ENCODE measurements around the gene GCC2.
"Not testable (repeated sequence)": the region's sequence is repeated elsewhere in the genome, so short reads cannot be mapped to it uniquely, and the experiment has no call there.

Gene GCC2

DNA sequence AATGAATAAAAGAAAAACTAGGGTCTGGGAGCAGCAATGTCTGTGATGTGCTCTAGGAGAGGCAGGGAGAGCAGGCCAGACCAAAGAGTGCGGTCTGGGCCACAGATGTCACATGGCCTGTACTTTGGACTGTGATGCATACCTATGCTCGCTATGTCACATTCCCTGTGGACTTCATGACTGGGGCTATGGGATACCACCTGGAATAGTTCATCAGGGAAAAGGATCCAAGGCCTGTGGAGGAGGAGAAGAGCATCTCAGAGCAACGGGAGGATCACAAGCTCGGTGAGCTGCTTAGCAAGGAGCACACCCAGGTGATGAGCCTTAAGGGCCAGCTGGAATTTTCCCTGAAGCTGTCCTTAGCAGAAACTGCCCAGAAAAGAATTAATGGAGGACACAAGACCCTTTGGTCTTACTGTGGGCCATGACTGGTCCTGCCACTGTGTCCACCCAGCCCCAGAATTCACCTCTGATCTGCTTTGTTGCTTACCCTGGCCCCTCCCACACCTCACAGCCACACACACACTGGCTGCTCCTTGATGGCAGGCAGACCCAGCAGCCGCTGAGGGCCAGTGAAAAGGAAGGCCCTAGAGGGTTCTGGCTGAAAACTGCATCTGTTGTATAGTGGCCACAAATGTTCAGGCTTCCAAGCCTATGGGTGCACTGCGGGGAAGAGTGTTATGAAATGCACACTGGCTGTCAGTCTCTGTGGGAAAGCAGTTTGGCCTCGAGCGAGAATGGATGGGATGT lies 25.3 kb upstream of the GCC2 start:
- Mint-ChIP-seq H3K9me3 (no peaks in the 10 kb centered on the region), H3K4me3 (no peak overlapping the region), H3K27me3 (peaks cover 3% of the 10 kb centered on the region), H3K4me1 (no peaks in the 10 kb centered on the region), H3K36me3 (ENCODE audit: low read depth) (no peaks in the 10 kb centered on the region), H3K27ac (no peak overlapping the region)
- no peak for DNase-seq
- ATAC-seq, result no peak

DNA sequence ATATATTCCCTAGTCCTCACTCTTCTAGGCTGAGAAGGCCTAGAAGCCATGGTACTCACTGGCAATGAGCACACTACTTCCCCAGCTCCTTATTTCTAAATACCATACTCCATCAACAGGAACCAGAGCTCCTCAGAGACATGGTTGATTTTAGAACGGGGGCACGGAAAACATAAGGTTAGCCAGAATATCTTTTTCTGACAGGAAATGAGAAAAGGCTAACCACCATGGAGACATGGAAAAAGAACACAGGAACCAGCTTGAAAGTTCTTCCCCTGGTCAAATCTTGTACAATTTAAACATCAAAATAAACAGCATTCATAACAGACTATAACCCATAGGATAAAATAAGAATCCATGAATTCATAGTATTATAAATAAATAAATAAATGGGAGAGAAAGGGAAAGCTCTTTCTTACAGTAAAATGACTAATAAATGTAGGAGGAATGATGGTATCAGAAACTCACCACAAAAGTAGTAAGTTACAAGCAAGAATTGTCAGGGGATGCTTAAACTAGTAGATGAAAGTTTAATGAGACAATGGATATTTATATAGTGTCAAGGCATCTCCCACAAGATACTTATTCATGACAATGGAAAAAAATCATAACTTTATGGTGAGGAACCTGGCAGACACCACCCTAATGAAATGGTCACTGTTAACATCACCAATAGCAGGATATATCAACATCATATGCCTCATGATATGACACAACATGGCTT lies 20.6 kb upstream of the GCC2 start:
- Mint-ChIP-seq H3K4me1 (no peaks in the 10 kb centered on the region), H3K27me3 (peaks cover under 1% of the 10 kb centered on the region), H3K9me3 (no peaks in the 10 kb centered on the region), H3K4me3 (no peak overlapping the region), H3K27ac (no peak overlapping the region), H3K36me3 (ENCODE audit: low read depth) (no peaks in the 10 kb centered on the region)
- DNase-seq (no peak), ATAC-seq (no peak)

GRCh38 chr2:108435578-108435977 lies 13.4 kb upstream of the GCC2 start:
- not testable (repeated sequence) for H3K4me3 Mint-ChIP-seq; H3K9me3 Mint-ChIP-seq; H3K36me3 Mint-ChIP-seq (ENCODE audit: low read depth); H3K27me3 Mint-ChIP-seq; H3K27ac Mint-ChIP-seq; DNase-seq; ATAC-seq
- H3K4me1 Mint-ChIP-seq, result peaks cover 14% of the 10 kb centered on the region

- ATAC-seq (no peak), DNase-seq (no peak)
- Mint-ChIP-seq H3K27me3 (no peaks in the 10 kb centered on the region), H3K27ac (peak overlapping the region; percentile 41), H3K36me3 (ENCODE audit: low read depth) (no peaks in the 10 kb centered on the region), H3K4me3 (peak overlapping the region; percentile 5), H3K9me3 (peaks cover 3% of the 10 kb centered on the region), H3K4me1 (peaks cover 14% of the 10 kb centered on the region)
Measured at GRCh38 chr2:108436976-108437375, 12.0 kb upstream of the GCC2 start.

GRCh38 chr2:108441712-108442111 lies 7.3 kb upstream of the GCC2 start:
- DNase-seq, result no peak
- H3K9me3 Mint-ChIP-seq, result peaks cover 2% of the 10 kb centered on the region
- peaks cover 10% of the 10 kb centered on the region for H3K4me1 Mint-ChIP-seq
- ATAC-seq, result no peak
- no peak overlapping the region for H3K27ac Mint-ChIP-seq
- H3K27me3 Mint-ChIP-seq, result no peaks in the 10 kb centered on the region
- no peaks in the 10 kb centered on the region for H3K36me3 Mint-ChIP-seq (ENCODE audit: low read depth)
- no peak overlapping the region for H3K4me3 Mint-ChIP-seq

DNA sequence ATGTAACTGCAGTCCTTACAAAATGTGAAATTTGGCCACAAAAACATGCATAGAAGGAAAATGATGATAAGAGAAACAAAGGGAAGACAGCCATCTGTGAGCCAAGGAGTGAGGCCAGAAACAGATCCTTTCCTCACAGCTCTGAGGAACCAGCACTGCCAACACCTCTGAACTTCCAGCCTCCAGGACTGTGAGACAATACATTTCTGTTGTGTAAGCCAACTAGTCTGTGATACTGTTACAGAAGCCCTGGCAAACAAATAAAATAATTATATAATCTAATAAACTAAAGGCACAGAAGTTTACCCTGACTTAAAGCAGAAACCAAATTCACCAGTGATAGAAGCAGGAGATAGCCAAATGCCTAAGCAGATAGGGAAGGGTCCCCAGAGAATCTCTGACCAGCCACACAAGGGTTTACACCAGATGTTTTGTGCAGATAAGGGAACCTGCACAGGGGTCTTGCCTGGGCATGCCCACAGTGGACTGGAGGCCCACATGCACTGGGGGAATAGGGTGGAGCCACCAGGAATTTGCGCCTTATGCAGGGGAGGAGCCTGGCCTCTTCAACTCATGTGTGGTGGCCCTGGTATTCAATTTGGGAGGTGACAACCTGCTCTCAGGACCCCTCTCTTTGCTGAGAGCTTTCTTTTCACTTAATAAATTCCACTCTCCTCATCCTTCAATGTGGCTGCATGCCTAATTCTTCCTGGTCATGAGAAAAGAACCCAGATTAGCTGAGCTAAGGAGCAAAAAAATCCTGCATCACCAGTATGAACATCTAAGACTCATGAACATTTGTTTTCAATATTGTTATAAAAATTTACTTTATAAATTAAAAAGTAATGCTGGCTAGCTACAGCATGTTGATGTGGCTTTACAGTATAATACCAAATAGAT lies 3.8 kb upstream of the GCC2 start:
- DNase-seq (no peak), ATAC-seq (no peak)
- H3K4me1 Mint-ChIP-seq, result peaks cover 19% of the 10 kb centered on the region
- H3K9me3 Mint-ChIP-seq, result no peaks in the 10 kb centered on the region
- H3K4me3 Mint-ChIP-seq, result no peak overlapping the region
- H3K27ac Mint-ChIP-seq, result no peak overlapping the region
- peaks cover 1% of the 10 kb centered on the region for H3K36me3 Mint-ChIP-seq (ENCODE audit: low read depth)
- no peaks in the 10 kb centered on the region for H3K27me3 Mint-ChIP-seq

DNA sequence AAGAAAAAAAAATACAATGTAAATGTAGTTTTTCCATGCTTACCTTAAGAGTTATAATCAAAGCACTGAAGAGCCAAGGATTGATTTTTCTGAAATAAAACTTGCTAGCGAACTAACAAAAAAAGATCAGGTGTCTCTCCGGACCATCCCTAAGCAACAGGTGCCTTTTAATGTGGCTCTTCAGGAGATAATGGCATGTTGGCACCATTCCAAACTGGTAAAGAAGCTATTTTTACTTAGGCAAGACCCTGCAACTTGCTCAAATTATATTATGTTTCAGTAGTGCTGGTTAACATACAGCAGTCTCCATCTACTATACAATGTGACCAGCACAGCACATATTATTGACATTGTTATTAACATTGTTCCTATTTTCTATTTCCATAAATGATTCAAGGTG lies 2.3 kb upstream of the GCC2 start:
- Mint-ChIP-seq H3K36me3 (ENCODE audit: low read depth) (peaks cover 1% of the 10 kb centered on the region), H3K4me1 (peaks cover 31% of the 10 kb centered on the region), H3K4me3 (no peak overlapping the region), H3K27ac (no peak overlapping the region), H3K9me3 (no peaks in the 10 kb centered on the region), H3K27me3 (no peaks in the 10 kb centered on the region)
- ATAC-seq (no peak), DNase-seq (no peak)

GRCh38 chr2:108447947-108448677 lies 894 bp upstream of the GCC2 start:
- ATAC-seq (no peak), DNase-seq (no peak)
- Mint-ChIP-seq H3K27me3 (no peaks in the 10 kb centered on the region), H3K27ac (peak overlapping the region; percentile 96), H3K4me1 (peaks cover 40% of the 10 kb centered on the region), H3K4me3 (peak overlapping the region; percentile 99), H3K36me3 (ENCODE audit: low read depth) (peaks cover 8% of the 10 kb centered on the region), H3K9me3 (no peaks in the 10 kb centered on the region)

DNA sequence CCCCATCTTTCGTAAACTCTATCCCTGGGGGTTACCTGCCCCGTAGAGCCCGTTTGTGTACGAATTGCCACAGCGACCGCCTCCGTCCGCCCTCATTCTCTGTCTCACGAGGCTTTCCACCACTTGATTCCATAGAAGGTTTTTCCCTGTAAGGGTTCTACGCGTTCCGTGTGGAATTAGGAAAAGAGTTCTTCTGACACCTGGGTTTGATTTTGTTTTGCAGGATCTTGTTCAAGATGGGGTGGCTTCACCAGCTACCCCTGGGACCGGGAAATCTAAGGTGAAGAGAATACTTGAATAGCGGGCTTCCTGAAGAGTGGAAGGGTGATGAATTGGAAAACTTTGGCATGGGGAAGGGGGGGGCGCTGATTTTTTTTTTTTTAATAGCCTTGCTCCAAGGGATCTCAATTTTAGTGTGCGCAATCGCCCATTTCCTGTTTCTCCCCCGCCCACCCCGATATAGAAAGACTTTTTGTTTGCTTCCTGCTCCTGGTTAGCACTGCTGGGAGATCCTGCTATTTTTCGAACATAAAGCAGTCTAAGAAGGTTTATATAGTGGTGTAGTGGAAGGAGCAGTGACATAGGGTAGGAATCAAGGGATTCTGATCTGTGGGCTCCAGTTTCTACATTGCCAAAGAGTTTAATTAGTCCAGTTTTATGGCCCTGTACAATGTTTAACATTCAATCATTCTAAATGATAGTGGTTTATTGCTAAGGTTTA lies 564 bp downstream of the GCC2 start:
- Mint-ChIP-seq H3K27me3 (no peaks in the 10 kb centered on the region), H3K4me1 (peaks cover 40% of the 10 kb centered on the region), H3K27ac (peak overlapping the region; percentile 96), H3K9me3 (no peaks in the 10 kb centered on the region), H3K36me3 (ENCODE audit: low read depth) (peaks cover 18% of the 10 kb centered on the region), H3K4me3 (peak overlapping the region; percentile 99)
- ATAC-seq (peak; percentile 36), DNase-seq (peak; percentile 31)

- Mint-ChIP-seq H3K36me3 (ENCODE audit: low read depth) (peaks cover 31% of the 10 kb centered on the region), H3K27ac (no peak overlapping the region), H3K27me3 (no peaks in the 10 kb centered on the region), H3K9me3 (peaks cover 3% of the 10 kb centered on the region), H3K4me1 (peaks cover 43% of the 10 kb centered on the region), H3K4me3 (peak overlapping the region; percentile 99)
- no peak for ATAC-seq
- DNase-seq, result no peak
Measured at GRCh38 chr2:108450863-108451262, 1.9 kb downstream of the GCC2 start.

- H3K36me3 Mint-ChIP-seq (ENCODE audit: low read depth), result peaks cover 40% of the 10 kb centered on the region
Measured at GRCh38 chr2:108451976-108452375, 3.0 kb downstream of the GCC2 start.

GRCh38 chr2:108453530-108453929 lies 4.5 kb downstream of the GCC2 start:
- peaks cover 50% of the 10 kb centered on the region for H3K4me1 Mint-ChIP-seq
- ATAC-seq, result not testable (repeated sequence)

More at GRCh38 chr2:108451976-108452375, 3.0 kb downstream of the GCC2 start:
- no peak for ATAC-seq
- no peak for DNase-seq
- peaks cover 48% of the 10 kb centered on the region for H3K4me1 Mint-ChIP-seq
- peaks cover 7% of the 10 kb centered on the region for H3K9me3 Mint-ChIP-seq
- no peak overlapping the region for H3K27ac Mint-ChIP-seq
- H3K27me3 Mint-ChIP-seq, result no peaks in the 10 kb centered on the region
- no peak overlapping the region for H3K4me3 Mint-ChIP-seq

DNA sequence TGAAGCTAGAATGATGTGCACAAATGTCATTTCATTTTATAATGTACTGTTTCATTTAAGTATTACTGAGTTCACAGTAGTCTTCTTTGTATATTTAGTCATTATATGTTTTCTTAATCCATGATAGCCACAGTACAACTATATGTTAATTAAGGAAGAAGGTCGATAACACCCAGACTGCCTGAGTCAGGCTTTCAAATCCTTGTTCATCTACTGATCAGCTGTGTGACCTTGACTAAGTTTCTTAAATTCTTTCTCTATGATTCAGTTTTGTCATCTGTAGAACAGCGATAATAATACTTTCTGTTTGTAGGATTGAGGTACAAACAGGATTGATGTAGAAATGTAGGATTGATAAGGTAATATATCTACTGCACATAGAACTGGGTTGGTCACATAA lies 5.4 kb downstream of the GCC2 start:
- H3K4me3 Mint-ChIP-seq, result no peak overlapping the region
- H3K27ac Mint-ChIP-seq, result no peak overlapping the region
- H3K27me3 Mint-ChIP-seq, result no peaks in the 10 kb centered on the region
- peaks cover 64% of the 10 kb centered on the region for H3K36me3 Mint-ChIP-seq (ENCODE audit: low read depth)
- ATAC-seq (no peak), DNase-seq (no peak)
- peaks cover 23% of the 10 kb centered on the region for H3K9me3 Mint-ChIP-seq
- H3K4me1 Mint-ChIP-seq, result peaks cover 54% of the 10 kb centered on the region

More at GRCh38 chr2:108453530-108453929, 4.5 kb downstream of the GCC2 start:
- H3K27me3 Mint-ChIP-seq, DNase-seq, H3K27ac Mint-ChIP-seq, H3K4me3 Mint-ChIP-seq: not testable (repeated sequence)
- Mint-ChIP-seq H3K36me3 (ENCODE audit: low read depth) (peaks cover 56% of the 10 kb centered on the region), H3K9me3 (peaks cover 18% of the 10 kb centered on the region)

Data from activated naive CD8-positive, alpha-beta T cell treated with anti-CD3 and anti-CD28 coated beads, Interleukin-2, amount 50 U/mL, for 24 hours (primary cell).